HepG2 (cell line): Measurements from ENCODE around the gene AK8. TPM values are rescaled to one million over a fixed set of nuclear protein-coding genes. Genes with fewer than 3 reads are reported as not detected.

ENCODE experiments used
- ATAC-seq: fragments of 200-7000 bp; cut with Tn5 transposase; 3 replicates; pipeline ENCODE4 v1.9.1; 2020; ENCODE audit warnings: mild to moderate bottlenecking, moderate library complexity
- BruUV-seq: library from RNA; stranded (reverse); fragments of 400-500 nt; replicated peaks from 2 replicates; lab custom pipeline; 2021; lab: Mats Ljungman, UMichigan
- CTCF ChIA-PET: fragments of 300-600 bp; formaldehyde crosslinking; extraction: SDS; loops from one replicate; lab custom pipeline; 2021; ENCODE audit warnings: low total read pairs, inconsistent platforms, low intra/inter-chr PET ratio; lab: Yijun Ruan, JAX
- POLR2A ChIA-PET: fragments of 350-600 bp; sonication (Branson Sonifier 250); formaldehyde crosslinking; loops from one replicate; lab custom pipeline; 2020; ENCODE audit warnings: antibody characterized with exemption, inconsistent platforms; lab: Yijun Ruan, JAX
- DNase-seq: peaks from one replicate; pipeline ENCODE4 v3.0.0-alpha.2; 2015; ENCODE audit warnings: low spot score
- FAIRE-seq: peaks from 3 replicates; lab custom pipeline; 2011; peaks lifted over from hg19 to GRCh38; lab: Jason Lieb, UNC
- H2AFZ ChIP-seq: one replicate; pipeline ENCODE4 v1.6.1; 2011; ENCODE audit warnings: low read length, inconsistent platforms
- H3K27ac ChIP-seq: fragments of 300-600 bp; 3 replicates; pipeline ENCODE4 v1.8.0; 2011; ENCODE audit warnings: mixed run types, mild to moderate bottlenecking, mixed read lengths, low read length, inconsistent platforms; ENCODE audit not compliant: insufficient read depth; ENCODE audit errors: extremely low read length
- H3K27me3 ChIP-seq, 2 experiments: fragments of 200-600 bp in 1 of 2; 2 replicates in 1 of 2; 3 replicates in 1 of 2; pipeline versions ENCODE4 v1.6.0 to v1.8.0; 2011; ENCODE audit warnings: low read length in 2 of 2, mild to moderate bottlenecking in 2 of 2, moderate library complexity in 2 of 2, inconsistent platforms in 1 of 2; ENCODE audit not compliant: insufficient read depth in 2 of 2, control insufficient read depth in 1 of 2
- H3K36me3 ChIP-seq, 2 experiments: fragments of 200-600 bp in 1 of 2; replicated peaks in 1 of 2; 2 replicates in 1 of 2; 3 replicates in 1 of 2; pipeline versions ENCODE4 v1.5.1 to v1.8.0; 2011; ENCODE audit warnings: low read length in 2 of 2, inconsistent platforms in 1 of 2; ENCODE audit not compliant: insufficient read depth in 2 of 2, control insufficient read depth in 1 of 2
- H3K4me1 ChIP-seq: 2 replicates; pipeline ENCODE4 v1.5.1; 2012; ENCODE audit warnings: low read length, inconsistent platforms; ENCODE audit not compliant: insufficient read depth
- H3K4me2 ChIP-seq: 2 replicates; pipeline ENCODE4 v1.6.0; 2011; ENCODE audit warnings: low read depth, low read length, inconsistent platforms
- H3K4me3 ChIP-seq, 3 experiments: fragments of 200-600 bp in 1 of 3; sonication (generic), shearing (Covaris generic) in 1 of 3; replicated peaks in 1 of 3; 2 replicates each; pipeline ENCODE4 v1.5.1; 2011 to 2016; ENCODE audit warnings: low read length in 3 of 3, inconsistent platforms in 2 of 3, low read depth in 2 of 3, mild to moderate bottlenecking in 2 of 3, control low read depth in 1 of 3, mixed read lengths in 1 of 3; ENCODE audit not compliant: insufficient read depth in 1 of 3
- H3K79me2 ChIP-seq: one replicate; pipeline ENCODE4 v1.6.1; 2011; ENCODE audit warnings: low read length, inconsistent platforms; ENCODE audit not compliant: insufficient read depth
- H3K9ac ChIP-seq: 2 replicates; pipeline ENCODE4 v1.6.0; 2011; ENCODE audit warnings: mild to moderate bottlenecking, low read depth, low read length, inconsistent platforms; ENCODE audit not compliant: insufficient read depth
- H3K9me3 ChIP-seq: 2 replicates; pipeline ENCODE4 v1.5.1; 2012; ENCODE audit warnings: mild to moderate bottlenecking, low read length
- H4K20me1 ChIP-seq: 2 replicates; pipeline ENCODE4 v1.6.0; 2011; ENCODE audit warnings: inconsistent platforms, mild to moderate bottlenecking, low read length, moderate library complexity; ENCODE audit not compliant: insufficient read depth
- ATAD3A ChIP-seq: sonication (generic); formaldehyde crosslinking; IDR thresholded peaks from 2 replicates; pipeline ENCODE4 v1.4.0; 2020; ENCODE audit warnings: missing genetic modification reagents
- FOXO1 ChIP-seq: sonication (generic); formaldehyde crosslinking; IDR thresholded peaks from 2 replicates; pipeline ENCODE4 v1.4.0; 2020; ENCODE audit warnings: missing genetic modification reagents
- MXD3 ChIP-seq: IDR thresholded peaks from 2 replicates; pipeline ENCODE4 v1.6.1; 2016; ENCODE audit warnings: mild to moderate bottlenecking, missing biosample characterization, missing genetic modification reagents
- NFKB2 ChIP-seq: sonication (generic); formaldehyde crosslinking; IDR thresholded peaks from 2 replicates; pipeline ENCODE4 v1.4.0; 2020; ENCODE audit warnings: missing genetic modification reagents, borderline replicate concordance
- SMAD3 ChIP-seq: sonication (generic); formaldehyde crosslinking; IDR thresholded peaks from 2 replicates; pipeline ENCODE4 v1.4.0; 2020; ENCODE audit warnings: missing genetic modification reagents
- ZNF253 ChIP-seq: sonication (generic); formaldehyde crosslinking; IDR thresholded peaks from 2 replicates; pipeline ENCODE4 v1.8.0; 2022; ENCODE audit warnings: mild to moderate bottlenecking, missing genetic modification reagents, borderline replicate concordance
- ZNF468 ChIP-seq: sonication (generic); formaldehyde crosslinking; IDR thresholded peaks from 2 replicates; pipeline ENCODE4 v1.8.0; 2022; ENCODE audit warnings: mild to moderate bottlenecking, moderate library complexity, missing genetic modification reagents
- ZNF747 ChIP-seq: sonication (generic); formaldehyde crosslinking; IDR thresholded peaks from 2 replicates; pipeline ENCODE4 v1.8.1; 2023; ENCODE audit warnings: missing genetic modification reagents, mild to moderate bottlenecking, borderline replicate concordance
- ZNF83 ChIP-seq: sonication (generic); formaldehyde crosslinking; IDR thresholded peaks from 2 replicates; pipeline ENCODE4 v1.4.0; 2020; ENCODE audit warnings: missing genetic modification reagents, mild to moderate bottlenecking, borderline replicate concordance
- WGBS: methylation state at CpG from one replicate; pipeline ENCODE4 v1.1.6; 2017; ENCODE audit warnings: low lambda C conversion rate; 5-methylcytosine and 5-hydroxymethylcytosine counted together
- in situ Hi-C: cut with HindIII; loops from 2 replicates; pipeline ENCODE4 v1.10.0; 2017; ENCODE audit warnings: low pct_unique_long_range_greater_than_20kb; ENCODE audit not compliant: extremely low pct_ligation_motif_present
- intact Hi-C: fragments of 100-400 bp; cut with micrococcal nuclease; formaldehyde crosslinking; loops from one replicate; pipeline ENCODE4 v1.10.0; 2022; ENCODE audit not compliant: unreplicated experiment
- polyA plus RNA-seq, 8 experiments: library from polyadenylated mRNA; depleted of rRNA in 3 of 8; stranded (reverse) in 7 of 8; unstranded in 1 of 8; fragments of >200 nt; fragmentation: Illumina TruSeq in 4 of 8; extraction: Trizol in 4 of 8; gene quantifications; 2 replicates each; pipeline versions ENCODE4 v1.2.1 to v1.2.3, GENCODE V29; 2011 to 2016; ENCODE audit warnings: low read depth in 4 of 8, missing spikeins in 1 of 8, mixed read lengths in 1 of 8; ENCODE audit not compliant: insufficient read depth in 1 of 8
- total RNA-seq, 5 experiments: library from RNA; depleted of rRNA; stranded (reverse); fragments of >200 nt; fragmentation: Illumina TruSeq; extraction: Trizol; gene quantifications; 2 replicates each; pipeline ENCODE4 v1.2.3, GENCODE V29; 2016; ENCODE audit warnings: low read depth in 1 of 5

The AK8 gene
- total and polyA plus RNA-seq, 2 of the 13 experiments (the other 11 are each of a cell fraction or from before 2014, with no cell fraction given): 0.11 TPM; not detected in 1

GRCh38 chr9:132804576-132805295, 73.3 kb downstream of the AK8 start:
- no peak for ATAC-seq
- Histone ChIP-seq H3K4me1 (no peaks in the 10 kb centered on the region), H3K79me2 (no peaks in the 10 kb centered on the region), H3K36me3 (no peaks in the 10 kb centered on the region), H3K9ac (no peak overlapping the region), H3K9me3 (no peaks in the 10 kb centered on the region), H4K20me1 (no peaks in the 10 kb centered on the region), H3K27me3 (peaks cover 4 to 65% of the 10 kb centered on the region in 2 experiments), H3K4me3 (no peak overlapping the region)
- FAIRE-seq: no peak
- no peak for DNase-seq
- ChIA-PET CTCF (no interaction called here), POLR2A (no interaction called here)
- in situ Hi-C loops: no loop called here
- 24% methylated on average over 13 of the region's 20 CpGs for WGBS
- TF ChIP-seq ATAD3A (CRISPR knock-in tag): no peak
- TF ChIP-seq ZNF253 (CRISPR knock-in tag): no peak
- no peak for TF ChIP-seq ZNF83 (CRISPR knock-in tag)
- TF ChIP-seq SMAD3: no peak
- no peak for TF ChIP-seq FOXO1 (CRISPR knock-in tag)
- no peak for TF ChIP-seq ZNF468 (CRISPR knock-in tag)
- no peak for TF ChIP-seq NFKB2 (CRISPR knock-in tag)
- no peak for TF ChIP-seq MXD3 (CRISPR knock-in tag)
- no peak for TF ChIP-seq ZNF747 (CRISPR knock-in tag)
- TF ChIP-seq, all 625 proteins: peak for 0
- intact Hi-C loops: no loop called here
- Histone ChIP-seq H2AFZ (no peak overlapping the region), H3K27ac (no peak overlapping the region), H3K4me2 (no peak overlapping the region)
- no TSS peak for BruUV-seq
